ENCODE data around the gene SFN.

DNA sequence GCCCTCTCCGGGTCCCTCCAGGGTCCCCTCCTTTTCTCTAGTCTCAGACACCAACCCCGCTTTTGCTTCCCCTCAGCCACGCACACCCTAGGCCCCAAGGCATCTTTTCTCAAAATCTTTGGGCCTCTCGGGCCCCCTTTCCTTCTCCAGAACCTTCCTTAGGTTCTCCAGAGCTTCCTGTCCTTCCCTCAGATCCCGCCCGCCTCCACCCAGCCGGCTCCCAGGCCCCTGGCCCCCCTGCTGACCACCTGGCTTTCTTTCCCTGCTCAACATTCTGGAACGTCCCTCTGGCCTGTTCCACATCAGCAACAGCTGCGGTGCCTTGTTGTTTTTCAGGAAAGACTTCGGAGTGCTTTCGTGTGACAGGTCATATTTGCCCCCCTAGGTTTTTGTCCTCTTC lies 35.3 kb upstream of the SFN start:
- TF ChIP-seq, protein P1, sequence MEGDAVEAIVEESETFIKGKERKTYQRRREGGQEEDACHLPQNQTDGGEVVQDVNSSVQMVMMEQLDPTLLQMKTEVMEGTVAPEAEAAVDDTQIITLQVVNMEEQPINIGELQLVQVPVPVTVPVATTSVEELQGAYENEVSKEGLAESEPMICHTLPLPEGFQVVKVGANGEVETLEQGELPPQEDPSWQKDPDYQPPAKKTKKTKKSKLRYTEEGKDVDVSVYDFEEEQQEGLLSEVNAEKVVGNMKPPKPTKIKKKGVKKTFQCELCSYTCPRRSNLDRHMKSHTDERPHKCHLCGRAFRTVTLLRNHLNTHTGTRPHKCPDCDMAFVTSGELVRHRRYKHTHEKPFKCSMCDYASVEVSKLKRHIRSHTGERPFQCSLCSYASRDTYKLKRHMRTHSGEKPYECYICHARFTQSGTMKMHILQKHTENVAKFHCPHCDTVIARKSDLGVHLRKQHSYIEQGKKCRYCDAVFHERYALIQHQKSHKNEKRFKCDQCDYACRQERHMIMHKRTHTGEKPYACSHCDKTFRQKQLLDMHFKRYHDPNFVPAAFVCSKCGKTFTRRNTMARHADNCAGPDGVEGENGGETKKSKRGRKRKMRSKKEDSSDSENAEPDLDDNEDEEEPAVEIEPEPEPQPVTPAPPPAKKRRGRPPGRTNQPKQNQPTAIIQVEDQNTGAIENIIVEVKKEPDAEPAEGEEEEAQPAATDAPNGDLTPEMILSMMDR (IDR thresholded peaks at IDR 0.05) = no peak
- no peak for TF ChIP-seq POLR2A (IDR thresholded peaks at IDR 0.05)

Measured in lower leg skin (tissue), 3 donors.